HEK293 (cell line): ENCODE data around the gene KYAT1.
A peak's percentile ranks its signal among the peaks of the same experiment; 100 is the strongest.

Experiments
- CTCF ChIA-PET: fragments of 350-600 bp; formaldehyde crosslinking; extraction: SDS; loops from one replicate; lab custom pipeline; 2021; ENCODE audit warnings: antibody characterized with exemption; lab: Yijun Ruan, JAX
- POLR2A ChIA-PET: fragments of 300-600 bp; formaldehyde crosslinking; extraction: SDS; loops from one replicate; lab custom pipeline; 2020; ENCODE audit warnings: antibody characterized with exemption, inconsistent platforms; lab: Yijun Ruan, JAX
- H3K27ac ChIP-seq: fragments of 200-500 bp; sonication (Bioruptor generic); 2 replicates; pipeline ENCODE4 v1.5.1; 2014; ENCODE audit warnings: low read depth, low read length, control low read depth, inconsistent platforms; ENCODE audit errors: extremely low read depth
- H3K36me3 ChIP-seq, 2 experiments: fragments of 200-500 bp in 1 of 2; sonication (Bioruptor generic) in 1 of 2; 1 replicate in 1 of 2; 2 replicates in 1 of 2; pipeline ENCODE4 v1.5.1; 2014 to 2017; ENCODE audit warnings: inconsistent platforms in 2 of 2, low read length in 2 of 2; ENCODE audit not compliant: control insufficient read depth in 2 of 2, insufficient read depth in 1 of 2
- H3K4me1 ChIP-seq: fragments of 200-500 bp; sonication (Bioruptor generic); 2 replicates; pipeline ENCODE4 v1.5.1; 2014; ENCODE audit warnings: mild to moderate bottlenecking, low read length, inconsistent platforms; ENCODE audit not compliant: control insufficient read depth, insufficient read depth
- H3K4me3 ChIP-seq: 2 replicates; pipeline ENCODE4 v1.5.1; 2011; ENCODE audit warnings: low read depth, mild to moderate bottlenecking, control low read depth, low read length, moderate library complexity
- H3K9me3 ChIP-seq: fragments of 200-500 bp; sonication (Bioruptor generic); 2 replicates; pipeline ENCODE4 v1.5.1; 2014; ENCODE audit warnings: low read depth, low read length, inconsistent platforms; ENCODE audit not compliant: control insufficient read depth, insufficient read depth
- KLF8 ChIP-seq: fragments of 450-650 bp; formaldehyde crosslinking; IDR thresholded peaks from 2 replicates; pipeline ENCODE4 v1.5.1; 2016; ENCODE audit warnings: missing biosample characterization, missing genetic modification characterization
- SP3 ChIP-seq: fragments of 450-650 bp; formaldehyde crosslinking; IDR thresholded peaks from 2 replicates; pipeline ENCODE4 v1.5.1; 2016; ENCODE audit warnings: missing biosample characterization, missing genetic modification characterization
- ZBTB1 ChIP-seq: fragments of 450-650 bp; formaldehyde crosslinking; IDR thresholded peaks from 2 replicates; pipeline ENCODE4 v1.5.1; 2016; ENCODE audit warnings: missing biosample characterization, missing genetic modification characterization
- ZFP37 ChIP-seq: fragments of 450-650 bp; formaldehyde crosslinking; IDR thresholded peaks from 2 replicates; pipeline ENCODE4 v1.5.1; 2016; ENCODE audit warnings: missing biosample characterization, missing genetic modification characterization
- ZFP41 ChIP-seq: fragments of 450-650 bp; formaldehyde crosslinking; IDR thresholded peaks from 2 replicates; pipeline ENCODE4 v1.5.1; 2016; ENCODE audit warnings: missing biosample characterization, missing genetic modification characterization, borderline replicate concordance
- ZIC2 ChIP-seq: fragments of 450-650 bp; formaldehyde crosslinking; IDR thresholded peaks from 2 replicates; pipeline ENCODE4 v1.5.1; 2016; ENCODE audit warnings: missing biosample characterization, missing genetic modification characterization
- ZNF133 ChIP-seq: fragments of 450-650 bp; formaldehyde crosslinking; IDR thresholded peaks from 2 replicates; pipeline ENCODE4 v1.5.1; 2016; ENCODE audit warnings: missing biosample characterization, missing genetic modification characterization
- ZNF146 ChIP-seq: fragments of 450-650 bp; formaldehyde crosslinking; IDR thresholded peaks from 2 replicates; pipeline ENCODE4 v1.5.1; 2016; ENCODE audit warnings: missing biosample characterization, missing genetic modification characterization
- ZNF155 ChIP-seq: fragments of 450-650 bp; formaldehyde crosslinking; IDR thresholded peaks from 2 replicates; pipeline ENCODE4 v1.5.1; 2016; ENCODE audit warnings: missing biosample characterization, missing genetic modification characterization
- ZNF157 ChIP-seq: fragments of 450-650 bp; formaldehyde crosslinking; IDR thresholded peaks from 2 replicates; pipeline ENCODE4 v1.5.1; 2016; ENCODE audit warnings: missing biosample characterization, missing genetic modification characterization
- ZNF211 ChIP-seq: fragments of 450-650 bp; formaldehyde crosslinking; IDR thresholded peaks from 2 replicates; pipeline ENCODE4 v1.5.1; 2016; ENCODE audit warnings: low read depth, missing biosample characterization, missing genetic modification characterization
- ZNF223 ChIP-seq: fragments of 450-650 bp; formaldehyde crosslinking; IDR thresholded peaks from 2 replicates; pipeline ENCODE4 v1.5.1; 2016; ENCODE audit warnings: missing biosample characterization, missing genetic modification characterization
- ZNF341 ChIP-seq: fragments of 450-650 bp; formaldehyde crosslinking; IDR thresholded peaks from 2 replicates; pipeline ENCODE4; 2016; ENCODE audit warnings: low read depth, missing biosample characterization, missing genetic modification characterization
- ZNF394 ChIP-seq: fragments of 450-650 bp; formaldehyde crosslinking; IDR thresholded peaks from 2 replicates; pipeline ENCODE4 v1.5.1; 2016; ENCODE audit warnings: missing biosample characterization, missing genetic modification characterization, mild to moderate bottlenecking, moderate library complexity, borderline replicate concordance
- ZNF423 ChIP-seq: fragments of 450-650 bp; formaldehyde crosslinking; IDR thresholded peaks from 2 replicates; pipeline ENCODE4 v1.5.1; 2016; ENCODE audit warnings: missing biosample characterization, missing genetic modification characterization
- ZNF571 ChIP-seq: fragments of 450-650 bp; formaldehyde crosslinking; IDR thresholded peaks from 2 replicates; pipeline ENCODE4 v1.5.0; 2017; ENCODE audit warnings: missing biosample characterization, missing genetic modification characterization
- ZNF610 ChIP-seq: fragments of 450-650 bp; formaldehyde crosslinking; IDR thresholded peaks from 2 replicates; pipeline ENCODE4 v1.5.1; 2016; ENCODE audit warnings: missing biosample characterization, missing genetic modification characterization, borderline replicate concordance
- ZNF623 ChIP-seq: fragments of 450-650 bp; formaldehyde crosslinking; IDR thresholded peaks from 2 replicates; pipeline ENCODE4 v1.5.1; 2016; ENCODE audit warnings: missing biosample characterization, missing genetic modification characterization
- ZNF670 ChIP-seq: fragments of 450-650 bp; formaldehyde crosslinking; IDR thresholded peaks from 2 replicates; pipeline ENCODE4 v1.5.1; 2016; ENCODE audit warnings: missing biosample characterization, missing genetic modification characterization, low read depth
- TF ChIP-seq, protein P1 (sequence below): fragments of 450-650 bp; formaldehyde crosslinking; IDR thresholded peaks from 2 replicates; pipeline ENCODE4 v1.5.1; 2017; ENCODE audit warnings: missing biosample characterization, missing genetic modification characterization
- TF ChIP-seq, protein P2 (sequence below): fragments of 450-650 bp; formaldehyde crosslinking; IDR thresholded peaks from 2 replicates; pipeline ENCODE4 v1.5.1; 2017; ENCODE audit warnings: missing biosample characterization, missing genetic modification characterization
- TF ChIP-seq, protein P3 (sequence below): fragments of 450-650 bp; IDR thresholded peaks from 2 replicates; pipeline ENCODE4 v1.5.1; 2018; ENCODE audit warnings: missing biosample characterization, missing genetic modification characterization
- TF ChIP-seq, protein P4 (sequence below): fragments of 450-650 bp; formaldehyde crosslinking; IDR thresholded peaks from 2 replicates; pipeline ENCODE4 v1.5.1; 2016; ENCODE audit warnings: missing biosample characterization, missing genetic modification characterization
- TF ChIP-seq, protein P5 (sequence below): fragments of 450-650 bp; formaldehyde crosslinking; IDR thresholded peaks from 2 replicates; pipeline ENCODE4 v1.5.1; 2017; ENCODE audit warnings: missing biosample characterization, missing genetic modification characterization
- TF ChIP-seq, protein P6 (sequence below): fragments of 450-650 bp; formaldehyde crosslinking; optimal IDR thresholded peaks from 2 replicates; pipeline ENCODE3; 2016; ENCODE audit warnings: missing biosample characterization, mild to moderate bottlenecking, missing genetic modification characterization

The KYAT1 gene

DNA sequence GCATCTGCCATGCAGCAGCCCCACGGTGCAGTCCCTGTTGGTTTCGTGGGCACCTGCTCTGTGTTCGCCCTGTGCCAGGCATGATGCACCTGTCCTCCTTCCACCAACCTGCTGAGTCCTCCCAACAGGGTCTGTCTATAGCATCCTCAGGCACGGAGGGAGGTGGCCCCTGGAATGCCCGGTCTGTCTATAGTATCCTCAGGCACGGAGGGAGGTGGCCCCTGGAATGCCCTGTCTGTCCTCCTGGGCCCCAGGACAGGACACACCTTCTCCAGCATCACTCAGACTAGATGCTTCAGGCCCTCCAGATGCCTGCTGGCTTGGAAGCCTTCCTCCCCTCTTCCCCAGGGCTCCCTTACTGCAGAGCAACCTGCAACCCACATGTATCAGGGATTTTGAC, 29.2 kb upstream of the KYAT1 start:
- H3K4me1 ChIP-seq = no peaks in the 10 kb centered on the region
- no peak overlapping the region for H3K27ac ChIP-seq
- peaks cover 0 to 58% of the 10 kb centered on the region in 2 experiments; a peak in 1 of 3 replicates for H3K36me3 ChIP-seq
- CTCF ChIA-PET = no interaction called here
- TF ChIP-seq ZBTB1 (tag by site-specific recombination) (no peak), ZNF571 (tag by site-specific recombination) (no peak), ZNF623 (tag by site-specific recombination) (no peak), ZNF223 (tag by site-specific recombination) (no peak), ZNF146 (tag by site-specific recombination) (no peak), ZNF341 (peak; percentile 86), ZIC2 (tag by site-specific recombination) (peak; percentile 25; the same call in 1 of the 2 replicates), ZNF157 (tag by site-specific recombination) (no peak), SP3 (tag by site-specific recombination) (no peak), ZNF423 (no peak)
- TF ChIP-seq, protein P1, sequence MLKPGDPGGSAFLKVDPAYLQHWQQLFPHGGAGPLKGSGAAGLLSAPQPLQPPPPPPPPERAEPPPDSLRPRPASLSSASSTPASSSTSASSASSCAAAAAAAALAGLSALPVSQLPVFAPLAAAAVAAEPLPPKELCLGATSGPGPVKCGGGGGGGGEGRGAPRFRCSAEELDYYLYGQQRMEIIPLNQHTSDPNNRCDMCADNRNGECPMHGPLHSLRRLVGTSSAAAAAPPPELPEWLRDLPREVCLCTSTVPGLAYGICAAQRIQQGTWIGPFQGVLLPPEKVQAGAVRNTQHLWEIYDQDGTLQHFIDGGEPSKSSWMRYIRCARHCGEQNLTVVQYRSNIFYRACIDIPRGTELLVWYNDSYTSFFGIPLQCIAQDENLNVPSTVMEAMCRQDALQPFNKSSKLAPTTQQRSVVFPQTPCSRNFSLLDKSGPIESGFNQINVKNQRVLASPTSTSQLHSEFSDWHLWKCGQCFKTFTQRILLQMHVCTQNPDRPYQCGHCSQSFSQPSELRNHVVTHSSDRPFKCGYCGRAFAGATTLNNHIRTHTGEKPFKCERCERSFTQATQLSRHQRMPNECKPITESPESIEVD (tag by site-specific recombination) = no peak
- TF ChIP-seq, protein P2, sequence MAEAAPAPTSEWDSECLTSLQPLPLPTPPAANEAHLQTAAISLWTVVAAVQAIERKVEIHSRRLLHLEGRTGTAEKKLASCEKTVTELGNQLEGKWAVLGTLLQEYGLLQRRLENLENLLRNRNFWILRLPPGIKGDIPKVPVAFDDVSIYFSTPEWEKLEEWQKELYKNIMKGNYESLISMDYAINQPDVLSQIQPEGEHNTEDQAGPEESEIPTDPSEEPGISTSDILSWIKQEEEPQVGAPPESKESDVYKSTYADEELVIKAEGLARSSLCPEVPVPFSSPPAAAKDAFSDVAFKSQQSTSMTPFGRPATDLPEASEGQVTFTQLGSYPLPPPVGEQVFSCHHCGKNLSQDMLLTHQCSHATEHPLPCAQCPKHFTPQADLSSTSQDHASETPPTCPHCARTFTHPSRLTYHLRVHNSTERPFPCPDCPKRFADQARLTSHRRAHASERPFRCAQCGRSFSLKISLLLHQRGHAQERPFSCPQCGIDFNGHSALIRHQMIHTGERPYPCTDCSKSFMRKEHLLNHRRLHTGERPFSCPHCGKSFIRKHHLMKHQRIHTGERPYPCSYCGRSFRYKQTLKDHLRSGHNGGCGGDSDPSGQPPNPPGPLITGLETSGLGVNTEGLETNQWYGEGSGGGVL (tag by site-specific recombination) = no peak
- POLR2A ChIA-PET = no interaction called here
- H3K9me3 ChIP-seq = no peaks in the 10 kb centered on the region
- H3K4me3 ChIP-seq = no peak overlapping the region

DNA sequence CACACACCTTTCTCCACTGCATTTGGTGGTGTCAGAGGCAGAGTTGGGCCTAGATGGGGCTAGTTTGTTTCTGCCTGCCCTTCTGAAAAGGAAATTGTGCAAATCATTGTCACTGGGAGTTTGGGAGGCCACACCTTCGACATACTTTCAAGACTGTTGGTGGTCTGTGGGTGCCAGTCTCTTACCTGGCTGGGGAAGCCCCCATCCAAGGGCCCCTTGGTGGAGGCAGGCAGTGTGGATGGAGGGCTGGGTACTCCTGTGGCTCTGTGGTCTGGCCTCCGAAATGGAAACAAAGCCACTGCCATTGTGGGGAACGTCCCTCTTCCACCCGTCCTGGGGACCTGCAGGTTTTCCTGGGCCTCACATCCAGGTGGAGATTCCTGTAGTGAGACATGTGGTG, 28.1 kb upstream of the KYAT1 start:
- POLR2A ChIA-PET = no interaction called here
- peaks cover 0 to 53% of the 10 kb centered on the region in 2 experiments; a peak in 1 of 3 replicates for H3K36me3 ChIP-seq
- TF ChIP-seq ZNF155 (tag by site-specific recombination) (no peak), KLF8 (tag by site-specific recombination) (no peak)
- TF ChIP-seq, protein P3, sequence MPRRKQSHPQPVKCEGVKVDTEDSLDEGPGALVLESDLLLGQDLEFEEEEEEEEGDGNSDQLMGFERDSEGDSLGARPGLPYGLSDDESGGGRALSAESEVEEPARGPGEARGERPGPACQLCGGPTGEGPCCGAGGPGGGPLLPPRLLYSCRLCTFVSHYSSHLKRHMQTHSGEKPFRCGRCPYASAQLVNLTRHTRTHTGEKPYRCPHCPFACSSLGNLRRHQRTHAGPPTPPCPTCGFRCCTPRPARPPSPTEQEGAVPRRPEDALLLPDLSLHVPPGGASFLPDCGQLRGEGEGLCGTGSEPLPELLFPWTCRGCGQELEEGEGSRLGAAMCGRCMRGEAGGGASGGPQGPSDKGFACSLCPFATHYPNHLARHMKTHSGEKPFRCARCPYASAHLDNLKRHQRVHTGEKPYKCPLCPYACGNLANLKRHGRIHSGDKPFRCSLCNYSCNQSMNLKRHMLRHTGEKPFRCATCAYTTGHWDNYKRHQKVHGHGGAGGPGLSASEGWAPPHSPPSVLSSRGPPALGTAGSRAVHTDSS = no peak
- CTCF ChIA-PET = interaction anchor here (0.6 kb wide), 1 partner anchor 411 kb away, joined by 4 read pairs; no protein-coding TSS in a partner anchor
- no peaks in the 10 kb centered on the region for H3K9me3 ChIP-seq
- no peak overlapping the region for H3K4me3 ChIP-seq
- H3K27ac ChIP-seq = no peak overlapping the region
- H3K4me1 ChIP-seq = no peaks in the 10 kb centered on the region

DNA sequence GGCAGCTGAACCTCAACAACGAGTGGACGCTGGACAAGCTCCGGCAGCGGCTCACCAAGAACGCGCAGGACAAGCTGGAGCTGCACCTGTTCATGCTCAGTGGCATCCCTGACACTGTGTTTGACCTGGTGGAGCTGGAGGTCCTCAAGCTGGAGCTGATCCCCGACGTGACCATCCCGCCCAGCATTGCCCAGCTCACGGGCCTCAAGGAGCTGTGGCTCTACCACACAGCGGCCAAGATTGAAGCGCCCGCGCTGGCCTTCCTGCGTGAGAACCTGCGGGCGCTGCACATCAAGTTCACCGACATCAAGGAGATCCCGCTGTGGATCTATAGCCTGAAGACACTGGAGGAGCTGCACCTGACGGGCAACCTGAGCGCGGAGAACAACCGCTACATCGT, 26.6 kb upstream of the KYAT1 start:
- no peaks in the 10 kb centered on the region for H3K4me1 ChIP-seq
- ChIA-PET CTCF (interaction anchor here (0.7 kb wide), 1 partner anchor 655 kb away, joined by 6 read pairs; no protein-coding TSS in a partner anchor), POLR2A (interaction anchor here (1.0 kb wide), 1 partner anchor 26 kb away, joined by 3 read pairs; no protein-coding TSS in a partner anchor)
- H3K9me3 ChIP-seq = no peaks in the 10 kb centered on the region
- peaks cover 0 to 46% of the 10 kb centered on the region in 2 experiments; a peak in 1 of 3 replicates for H3K36me3 ChIP-seq
- no peak overlapping the region for H3K4me3 ChIP-seq
- no peak overlapping the region for H3K27ac ChIP-seq
- TF ChIP-seq ZNF394 (tag by site-specific recombination) = no peak
- TF ChIP-seq, protein P4, sequence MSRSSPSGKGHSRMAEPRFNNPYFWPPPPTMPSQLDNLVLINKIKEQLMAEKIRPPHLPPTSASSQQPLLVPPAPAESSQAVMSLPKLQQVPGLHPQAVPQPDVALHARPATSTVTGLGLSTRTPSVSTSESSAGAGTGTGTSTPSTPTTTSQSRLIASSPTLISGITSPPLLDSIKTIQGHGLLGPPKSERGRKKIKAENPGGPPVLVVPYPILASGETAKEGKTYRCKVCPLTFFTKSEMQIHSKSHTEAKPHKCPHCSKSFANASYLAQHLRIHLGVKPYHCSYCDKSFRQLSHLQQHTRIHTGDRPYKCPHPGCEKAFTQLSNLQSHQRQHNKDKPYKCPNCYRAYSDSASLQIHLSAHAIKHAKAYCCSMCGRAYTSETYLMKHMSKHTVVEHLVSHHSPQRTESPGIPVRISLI = no peak
- TF ChIP-seq ZFP37 (tag by site-specific recombination) = no peak
- TF ChIP-seq, protein P5, sequence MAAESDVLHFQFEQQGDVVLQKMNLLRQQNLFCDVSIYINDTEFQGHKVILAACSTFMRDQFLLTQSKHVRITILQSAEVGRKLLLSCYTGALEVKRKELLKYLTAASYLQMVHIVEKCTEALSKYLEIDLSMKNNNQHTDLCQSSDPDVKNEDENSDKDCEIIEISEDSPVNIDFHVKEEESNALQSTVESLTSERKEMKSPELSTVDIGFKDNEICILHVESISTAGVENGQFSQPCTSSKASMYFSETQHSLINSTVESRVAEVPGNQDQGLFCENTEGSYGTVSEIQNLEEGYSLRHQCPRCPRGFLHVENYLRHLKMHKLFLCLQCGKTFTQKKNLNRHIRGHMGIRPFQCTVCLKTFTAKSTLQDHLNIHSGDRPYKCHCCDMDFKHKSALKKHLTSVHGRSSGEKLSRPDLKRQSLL (tag by site-specific recombination) = no peak
- TF ChIP-seq, protein P6, sequence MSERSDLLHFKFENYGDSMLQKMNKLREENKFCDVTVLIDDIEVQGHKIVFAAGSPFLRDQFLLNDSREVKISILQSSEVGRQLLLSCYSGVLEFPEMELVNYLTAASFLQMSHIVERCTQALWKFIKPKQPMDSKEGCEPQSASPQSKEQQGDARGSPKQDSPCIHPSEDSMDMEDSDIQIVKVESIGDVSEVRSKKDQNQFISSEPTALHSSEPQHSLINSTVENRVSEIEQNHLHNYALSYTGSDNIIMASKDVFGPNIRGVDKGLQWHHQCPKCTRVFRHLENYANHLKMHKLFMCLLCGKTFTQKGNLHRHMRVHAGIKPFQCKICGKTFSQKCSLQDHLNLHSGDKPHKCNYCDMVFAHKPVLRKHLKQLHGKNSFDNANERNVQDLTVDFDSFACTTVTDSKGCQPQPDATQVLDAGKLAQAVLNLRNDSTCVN = no peak
- TF ChIP-seq ZNF211 = no peak
- TF ChIP-seq ZNF670 = no peak
- TF ChIP-seq ZFP41 (tag by site-specific recombination) = no peak
- TF ChIP-seq ZNF133 (tag by site-specific recombination) = no peak
- no peak for TF ChIP-seq ZNF610 (tag by site-specific recombination)
